Endothelial cell of umbilical vein (primary cell): ENCODE data around the gene TPM1. TPM values are rescaled to one million over a fixed set of nuclear protein-coding genes. Genes with fewer than 3 reads are reported as not detected.

Experiments used
- BruUV-seq: library from RNA; stranded (reverse); fragments of 400-500 nt; replicated peaks from 2 replicates; lab custom pipeline; 2021; lab: Mats Ljungman, UMichigan
- CTCF ChIA-PET: fragments of 300-600, 350-600 bp; sonication (Branson Sonifier 250); formaldehyde crosslinking; loops from one replicate; lab custom pipeline; 2021; ENCODE audit warnings: antibody characterized with exemption, inconsistent platforms; lab: Charles Lee
- POLR2A ChIA-PET: fragments of 300-600, 350-600 bp; sonication (Branson Sonifier 250); formaldehyde crosslinking; loops from one replicate; lab custom pipeline; 2021; ENCODE audit warnings: antibody characterized with exemption, inconsistent platforms; lab: Charles Lee
- DNase-seq: peaks from one replicate; pipeline ENCODE4 v3.0.0-alpha.2; 2011; ENCODE audit warnings: low read depth, low spot score
- FAIRE-seq: peaks from 2 replicates; lab custom pipeline; 2011; peaks lifted over from hg19 to GRCh38; lab: Jason Lieb, UNC
- H2AFZ ChIP-seq: 2 replicates; pipeline ENCODE4 v1.6.0; 2012; ENCODE audit warnings: low read depth, low read length, control low read depth, inconsistent platforms
- H3K27ac ChIP-seq: 2 replicates; pipeline ENCODE4 v1.5.1; 2011; ENCODE audit warnings: low read depth, mild to moderate bottlenecking, control low read depth, low read length, moderate library complexity; ENCODE audit not compliant: insufficient read depth
- H3K27me3 ChIP-seq, 2 experiments: 2 replicates each; pipeline versions ENCODE4 v1.6.0 to v1.6.1; 2011; ENCODE audit warnings: low read length in 2 of 2, mixed read lengths in 1 of 2; ENCODE audit not compliant: control insufficient read depth in 2 of 2, insufficient read depth in 2 of 2
- H3K36me3 ChIP-seq, 2 experiments: 2 replicates in 1 of 2; 3 replicates in 1 of 2; pipeline ENCODE4 v1.5.1; 2011; ENCODE audit warnings: low read length in 2 of 2, mild to moderate bottlenecking in 1 of 2, moderate library complexity in 1 of 2; ENCODE audit not compliant: control insufficient read depth in 2 of 2, insufficient read depth in 2 of 2; ENCODE audit errors: extremely low read depth in 1 of 2
- H3K4me1 ChIP-seq: 3 replicates; pipeline ENCODE4 v1.5.1; 2011; ENCODE audit warnings: mild to moderate bottlenecking, low read length; ENCODE audit not compliant: control insufficient read depth, insufficient read depth; ENCODE audit errors: extremely low read depth
- H3K4me2 ChIP-seq: 2 replicates; pipeline ENCODE4 v1.6.1; 2011; ENCODE audit warnings: low read length, control low read depth, mixed read lengths; ENCODE audit not compliant: insufficient read depth
- H3K4me3 ChIP-seq, 3 experiments: fragments of 200-600 bp in 1 of 3; sonication (generic), shearing (Covaris generic) in 1 of 3; replicated peaks in 1 of 3; 2 replicates each; pipeline ENCODE4 v1.5.1; 2011 to 2016; ENCODE audit warnings: control low read depth in 3 of 3, low read length in 3 of 3, mild to moderate bottlenecking in 2 of 3, inconsistent platforms in 1 of 3, low read depth in 1 of 3, moderate library complexity in 1 of 3; ENCODE audit not compliant: insufficient read depth in 1 of 3
- H3K79me2 ChIP-seq: 2 replicates; pipeline ENCODE4 v1.6.0; 2012; ENCODE audit warnings: low read length, inconsistent platforms; ENCODE audit not compliant: control insufficient read depth, insufficient read depth
- H3K9ac ChIP-seq: replicated peaks from 2 replicates; pipeline ENCODE3; 2011; ENCODE audit warnings: low read length, control low read depth; ENCODE audit not compliant: insufficient read depth; ENCODE audit errors: extremely low read depth
- H3K9me1 ChIP-seq: replicated peaks from 3 replicates; pipeline ENCODE4 v1.6.0; 2011; ENCODE audit warnings: mild to moderate bottlenecking, low read length; ENCODE audit not compliant: control insufficient read depth, insufficient read depth; ENCODE audit errors: extremely low read depth
- H3K9me3 ChIP-seq: replicated peaks from 2 replicates; pipeline ENCODE4 v1.5.1; 2012; ENCODE audit warnings: low read length, inconsistent platforms; ENCODE audit not compliant: control insufficient read depth, insufficient read depth
- H4K20me1 ChIP-seq: replicated peaks from 2 replicates; pipeline ENCODE3; 2011; ENCODE audit warnings: mild to moderate bottlenecking, low read length; ENCODE audit not compliant: control insufficient read depth, insufficient read depth; ENCODE audit errors: extremely low read depth
- CTCF ChIP-seq, 2 donors: IDR thresholded peaks; 1 replicate in 1 of 2; 2 replicates in 1 of 2; pipeline ENCODE4 v1.5.1; 2011; ENCODE audit warnings: low read length in 2 of 2, mild to moderate bottlenecking in 2 of 2, moderate library complexity in 2 of 2, control low read depth in 1 of 2, inconsistent platforms in 1 of 2, low read depth in 1 of 2; ENCODE audit not compliant: insufficient read depth in 1 of 2; ENCODE audit errors: extremely low read depth in 1 of 2
- FOS ChIP-seq: IDR thresholded peaks from 2 replicates; pipeline ENCODE4 v1.6.1; 2011; ENCODE audit warnings: mild to moderate bottlenecking, low read length, moderate library complexity, borderline replicate concordance; ENCODE audit not compliant: insufficient read depth
- MAX ChIP-seq: IDR thresholded peaks from 2 replicates; pipeline ENCODE4 v1.6.1; 2011; ENCODE audit not compliant: insufficient read depth, insufficient read length
- MYC ChIP-seq: IDR thresholded peaks from one replicate; pipeline ENCODE4 v1.6.1; 2011; ENCODE audit warnings: mild to moderate bottlenecking, low read depth, low read length
- POLR2AphosphoS5 ChIP-seq: IDR thresholded peaks from 2 replicates; pipeline ENCODE4 v1.6.1; 2012; ENCODE audit warnings: low read depth, mild to moderate bottlenecking, control low read depth, low read length, moderate library complexity; ENCODE audit not compliant: insufficient read depth
- dilution Hi-C: fragments of 300-500 bp; cut with MboI; formaldehyde crosslinking; loops from one replicate; pipeline ENCODE4 v1.15.0; 2019; ENCODE audit warnings: low sequenced_read_pairs; ENCODE audit not compliant: extremely low pct_ligation_motif_present
- intact Hi-C: fragments of 100-400 bp; cut with micrococcal nuclease; formaldehyde crosslinking; loops from one replicate; pipeline ENCODE4 v1.10.0; 2022
- polyA plus RNA-seq, 4 experiments: library from polyadenylated mRNA; depleted of rRNA in 3 of 4; stranded (reverse) in 3 of 4; unstranded in 1 of 4; fragments of >200 nt; gene quantifications; 2 replicates each; pipeline versions ENCODE4 v1.2.1 to v1.2.3, GENCODE V29; 2011 to 2012; ENCODE audit warnings: missing spikeins in 1 of 4
- total RNA-seq: library from RNA; stranded (reverse); gene quantifications from 2 replicates; pipeline ENCODE4 v1.2.3, GENCODE V29; 2021

The TPM1 gene
- total and polyA plus RNA-seq, 2 donors (not counting 3 experiments of a cell fraction or from before 2014, with no cell fraction given): 518 to 558 TPM

GRCh38 chr15:63107895-63108546, 65.5 kb downstream of the TPM1 start:
- FAIRE-seq: peak; percentile 92
- Histone ChIP-seq H3K4me2 (no peak overlapping the region), H3K9me1 (no peaks in the 10 kb centered on the region), H4K20me1 (no peaks in the 10 kb centered on the region), H3K27me3 (no peaks in the 10 kb centered on the region), H3K9ac (no peak overlapping the region), H3K27ac (peak overlapping the region; percentile 51), H3K4me1 (peaks cover 3% of the 10 kb centered on the region), H3K4me3 (no peak overlapping the region), H3K9me3 (no peaks in the 10 kb centered on the region), H2AFZ (peak overlapping the region; percentile 63), H3K79me2 (no peaks in the 10 kb centered on the region), H3K36me3 (no peaks in the 10 kb centered on the region)
- BruUV-seq: no TSS peak
- CTCF ChIA-PET: interaction anchor here (1.4 kb wide), 1 partner anchor 13 kb away, joined by 6 read pairs; no protein-coding TSS in a partner anchor
- dilution Hi-C loops: no loop called here
- TF ChIP-seq CTCF (IDR thresholded peaks at IDR 0.05; ENCODE audit: extremely low read depth in 1 of 2, insufficient read depth in 1 of 2, low read depth in 1 of 2, low read length in 2 of 2) (no peak), POLR2AphosphoS5 (peak; percentile 41), MYC (no peak), FOS (no peak), MAX (no peak)
- intact Hi-C loops: no loop called here
- peak; percentile 35 for DNase-seq
- POLR2A ChIA-PET: no interaction called here
